SHP77 treated with DMSO at 0.1 percent for 48 hours (cell line): ENCODE data around the gene ALK.

ENCODE experiments used
- DNase-seq: peaks from one replicate; lab custom pipeline; 2025; lab: John Stamatoyannopoulos, UW

The ALK gene

DNA sequence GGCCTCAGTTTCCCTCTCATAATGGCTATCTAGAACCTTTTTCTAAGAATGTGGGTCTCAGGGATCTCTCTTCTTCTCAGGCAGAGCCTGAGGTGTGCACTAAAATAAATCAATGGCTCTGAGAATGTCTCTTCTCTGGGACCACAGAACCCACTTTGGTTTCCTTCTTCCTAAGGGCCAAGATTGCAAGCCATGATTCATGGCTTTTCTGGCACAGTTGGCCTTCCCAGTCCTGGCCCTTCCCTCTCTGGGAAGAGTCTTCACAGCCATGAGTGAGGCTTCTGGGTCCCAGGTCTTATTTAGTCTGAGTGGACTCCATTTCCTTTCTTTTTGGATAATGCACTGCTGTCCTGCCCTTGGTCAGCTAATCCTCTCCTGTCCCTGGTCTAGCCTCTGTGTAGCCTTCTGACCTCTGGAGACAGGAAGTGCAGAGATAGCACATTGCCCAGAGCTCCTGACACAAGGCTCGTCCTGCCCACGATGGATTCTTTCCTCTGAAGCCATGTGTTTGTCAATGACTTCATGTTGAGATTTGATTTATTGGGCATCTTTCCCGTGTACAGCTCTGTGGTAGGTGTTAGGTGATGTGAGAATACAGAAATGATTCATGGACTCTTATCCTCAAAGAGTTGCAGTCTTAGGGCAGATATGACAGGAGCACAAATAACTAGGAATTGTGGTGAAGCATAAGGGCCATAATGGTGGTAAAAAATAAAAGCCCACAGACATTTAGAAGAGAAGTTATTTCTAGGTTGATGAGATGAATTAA, 561.2 kb downstream of the ALK start:
- DNase-seq: no peak

DNA sequence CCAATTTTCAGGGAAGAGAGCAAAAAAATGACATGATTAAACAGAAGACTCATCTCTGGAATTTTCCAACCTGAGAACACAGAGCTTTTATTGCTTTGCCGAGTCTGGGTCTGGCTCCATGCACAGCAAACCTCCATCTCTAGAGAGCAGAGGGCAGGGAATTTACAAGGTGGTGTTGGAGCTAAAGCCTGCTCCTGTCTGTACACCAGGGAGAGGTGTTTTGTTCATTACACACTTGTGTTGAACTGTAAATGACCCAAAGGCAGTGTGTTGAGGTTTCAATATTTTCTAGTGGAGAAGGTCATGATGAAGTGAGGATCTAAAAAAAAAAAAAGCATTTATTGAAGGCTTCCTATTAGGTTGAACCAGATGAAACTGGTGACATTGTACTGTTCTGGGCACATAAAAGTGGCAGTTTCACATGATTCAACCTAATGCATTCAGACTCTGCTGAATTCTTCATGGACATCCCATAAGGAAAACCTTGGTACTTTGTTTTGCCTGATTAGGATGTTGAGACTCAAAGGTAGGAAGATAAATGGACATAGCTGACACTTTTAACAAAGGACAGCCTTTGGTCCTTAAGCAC, 567.9 kb downstream of the ALK start:
- no peak for DNase-seq

DNA sequence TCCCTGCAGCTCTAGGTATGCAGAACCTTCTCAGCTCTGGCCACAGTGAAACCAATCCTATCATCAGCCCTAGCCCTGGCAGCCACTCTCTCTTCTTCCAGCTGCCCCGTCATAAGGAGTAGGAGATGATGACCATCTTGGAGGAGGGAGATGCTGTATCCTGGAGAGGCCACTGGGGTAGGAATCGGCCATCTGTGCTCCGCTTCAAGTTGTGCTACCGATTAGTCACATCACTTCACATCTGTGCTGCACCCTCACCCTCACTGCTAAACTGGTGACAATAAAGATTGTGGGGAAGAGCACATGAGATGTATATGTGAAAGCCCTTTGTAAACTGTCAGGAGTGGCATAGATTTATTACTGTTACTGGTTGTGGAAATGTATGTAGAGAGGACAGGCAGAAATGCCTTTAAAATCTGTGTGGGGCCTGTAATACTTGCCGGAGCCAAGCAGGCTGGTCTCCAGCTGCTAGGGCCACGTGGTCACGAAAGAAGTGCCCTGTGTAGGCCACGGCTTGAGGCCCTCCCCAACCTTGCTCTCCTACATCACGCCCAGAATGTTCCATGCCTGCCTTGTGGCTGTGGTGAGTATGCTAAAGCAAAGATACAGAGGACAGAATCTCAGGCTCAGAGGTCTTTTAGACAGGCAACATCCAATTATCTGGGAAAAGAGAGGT, 569.3 kb downstream of the ALK start:
- DNase-seq: no peak

DNA sequence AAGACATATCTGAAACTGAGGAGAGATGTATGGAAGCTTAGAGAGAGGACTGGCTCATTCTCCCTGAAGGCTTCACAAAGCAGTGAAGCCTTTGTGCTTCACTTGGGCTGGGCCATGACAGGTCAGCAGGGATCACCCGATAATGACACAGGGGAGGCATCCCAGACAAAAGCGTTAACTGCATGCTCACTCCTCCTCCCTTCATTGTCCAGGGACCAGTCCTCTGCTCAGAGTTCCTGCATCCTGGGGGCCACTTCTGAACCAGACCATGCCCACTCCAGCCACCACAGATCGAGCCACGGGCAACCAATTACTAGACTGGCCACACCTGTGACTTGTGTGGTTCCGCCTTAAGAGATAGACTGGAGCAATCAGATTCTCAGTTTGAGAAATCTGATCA, 570.1 kb downstream of the ALK start:
- no peak for DNase-seq

DNA sequence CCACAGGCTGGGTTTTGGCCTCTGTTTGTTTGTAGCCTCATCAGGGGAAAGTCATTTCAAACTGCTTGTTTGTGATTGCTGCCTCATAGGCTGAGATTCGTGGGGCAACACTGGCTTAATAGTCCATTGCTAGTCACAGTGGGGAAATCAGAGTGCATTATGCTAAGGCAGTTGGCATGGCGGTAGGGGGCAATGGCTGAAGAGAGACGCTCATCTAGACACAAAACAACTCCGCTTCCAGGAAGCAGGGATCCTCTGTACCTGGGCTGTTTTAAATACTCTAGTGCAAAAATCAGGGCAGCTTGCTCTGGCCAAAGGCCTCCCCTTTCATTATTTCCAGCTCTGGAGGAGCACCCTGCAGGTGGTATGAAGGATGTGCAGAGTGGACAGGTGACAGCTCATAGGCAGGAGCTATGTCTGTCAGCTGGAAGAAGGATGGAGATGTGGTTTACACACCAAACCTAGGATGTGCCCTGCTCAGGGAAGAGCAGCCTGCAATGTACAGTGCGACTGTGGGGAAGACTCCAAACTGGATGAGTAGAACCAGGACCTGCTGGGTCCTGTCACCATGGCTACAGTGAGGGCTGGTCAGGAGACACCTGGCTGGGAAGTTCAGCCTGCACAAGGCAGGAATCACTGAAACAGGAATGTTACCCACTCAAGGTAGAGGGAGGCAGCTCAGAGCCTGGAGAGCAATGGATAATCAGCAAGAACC, 571.9 kb downstream of the ALK start:
- DNase-seq: no peak

DNA sequence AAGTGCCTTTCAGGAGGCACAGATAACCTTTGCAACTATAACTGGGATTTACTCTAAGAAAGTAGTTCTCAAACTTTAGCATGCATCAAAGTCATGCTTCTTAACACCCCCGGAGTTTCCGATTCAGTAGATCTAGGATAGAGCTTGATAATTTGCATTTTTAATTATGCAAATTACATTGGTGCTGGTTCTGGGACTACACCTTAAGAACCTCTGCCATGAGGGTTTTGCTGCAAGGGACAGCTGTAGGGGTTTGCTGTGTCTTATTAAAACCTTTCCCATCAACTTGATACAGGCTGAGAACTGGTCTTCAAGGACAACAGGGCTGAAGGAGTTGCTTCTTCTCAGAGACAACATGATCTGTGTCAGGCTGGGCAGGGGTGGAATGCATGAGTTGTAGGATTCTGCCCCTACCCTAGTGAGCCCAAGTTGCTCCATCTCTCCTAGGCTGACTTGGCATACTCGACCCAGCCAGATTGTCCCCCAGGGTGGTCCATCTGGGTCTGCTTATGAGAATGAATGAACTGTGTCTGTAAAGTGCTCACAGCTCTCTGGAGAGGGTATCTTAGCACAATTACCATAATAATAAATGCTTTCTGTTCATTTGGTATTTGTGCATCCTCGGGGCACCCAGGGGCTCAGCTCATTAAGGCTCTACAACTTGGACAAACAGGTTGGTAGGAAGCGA, 573.5 kb downstream of the ALK start:
- DNase-seq: no peak

DNA sequence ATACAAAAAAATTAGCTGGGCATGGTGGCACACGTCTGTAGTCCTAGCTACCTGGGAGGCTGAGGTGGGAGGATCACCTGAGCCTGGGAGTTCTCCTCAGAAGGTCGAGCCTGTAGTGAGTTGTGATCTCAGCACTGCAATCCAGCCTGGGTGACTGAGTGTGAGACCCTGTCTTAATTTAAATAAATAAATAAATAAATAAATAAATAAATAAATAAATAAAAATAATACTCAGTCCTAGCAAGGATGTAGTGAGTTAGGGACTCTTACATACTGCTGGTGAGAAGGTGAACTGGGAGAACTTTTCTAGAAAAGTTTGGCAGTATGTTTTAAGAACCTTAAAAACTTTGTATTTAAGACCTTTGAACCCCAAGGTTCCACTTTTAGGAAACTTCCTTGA, 576.1 kb downstream of the ALK start:
- DNase-seq: no peak

DNA sequence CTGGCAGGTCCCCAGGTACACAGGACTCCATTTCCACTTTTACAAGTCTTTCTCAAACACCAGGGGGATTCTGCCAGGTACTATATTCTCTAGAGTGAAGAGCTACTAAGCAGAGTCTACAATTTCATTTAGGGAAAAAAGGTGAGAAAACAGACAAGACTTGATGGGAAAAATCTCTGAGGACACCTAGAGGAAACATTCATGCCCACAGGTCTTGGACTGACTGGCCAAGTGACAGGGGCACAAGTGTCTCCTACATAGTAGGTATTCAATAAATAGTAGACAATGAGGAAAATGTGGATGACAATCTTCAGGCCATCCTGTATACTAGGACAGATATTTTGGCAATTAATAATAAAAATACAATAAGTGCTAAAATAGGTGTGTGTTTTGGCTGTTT, 577.6 kb downstream of the ALK start:
- DNase-seq: no peak

DNA sequence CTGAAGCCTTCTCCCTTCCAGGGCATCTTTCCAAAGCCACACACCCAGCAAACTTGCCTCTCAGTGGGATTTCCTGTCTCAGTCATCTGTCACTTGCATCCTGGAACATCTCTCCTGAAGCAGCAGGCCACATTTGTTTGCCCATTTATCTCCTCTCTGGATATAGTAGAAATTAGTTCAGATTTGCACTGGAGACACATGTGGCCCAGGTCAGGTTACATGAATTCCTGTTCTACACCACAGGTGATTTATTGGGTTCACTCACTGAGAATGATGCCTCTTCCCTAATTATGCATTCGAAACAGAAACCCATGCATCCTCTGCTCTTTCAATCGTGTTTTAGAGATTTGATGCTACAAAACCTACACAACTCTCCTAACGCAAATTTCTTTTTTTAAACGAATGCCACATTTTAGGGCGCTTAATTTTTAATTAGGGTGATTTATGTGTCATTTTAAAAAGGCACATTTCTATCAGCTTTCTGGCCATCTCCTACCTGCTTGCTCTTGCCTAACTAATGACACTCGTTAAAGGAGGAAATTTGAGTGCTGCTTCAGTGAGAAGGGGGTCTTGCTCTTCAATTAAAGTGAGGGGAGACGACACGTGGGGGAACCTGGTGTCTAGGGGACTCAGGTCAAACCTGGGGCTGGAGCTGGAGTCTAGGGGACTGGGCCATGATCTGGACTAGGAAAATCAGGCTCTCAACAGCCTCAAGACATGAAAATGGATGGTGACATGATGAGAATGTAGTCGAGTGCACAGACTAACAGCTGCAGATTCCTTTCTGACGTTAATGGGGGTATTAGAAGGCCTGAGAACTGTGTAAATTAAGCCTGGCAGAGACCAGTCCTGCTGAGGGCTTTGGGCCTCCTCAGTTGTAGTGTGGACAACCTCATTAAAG, 584.8 kb downstream of the ALK start:
- DNase-seq: no peak

DNA sequence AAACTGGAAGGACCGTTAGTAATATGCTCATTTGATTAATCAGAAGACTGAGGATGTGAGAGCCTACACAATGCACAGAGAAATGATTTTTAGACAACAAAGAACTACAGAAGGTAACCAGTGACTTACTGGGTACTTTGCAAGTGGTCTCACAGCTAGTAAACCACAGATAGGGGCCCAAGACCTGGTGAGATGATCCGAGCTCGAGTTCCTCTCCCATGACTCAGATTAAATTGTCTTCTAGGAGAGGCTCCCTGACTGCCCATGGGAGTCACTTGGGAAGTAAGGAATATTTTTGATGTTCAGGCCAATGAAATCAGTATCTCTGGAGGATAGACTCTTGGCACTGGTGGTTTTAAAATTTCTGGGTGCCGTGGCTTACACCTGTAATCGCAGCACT, 586.0 kb downstream of the ALK start:
- DNase-seq: no peak

DNA sequence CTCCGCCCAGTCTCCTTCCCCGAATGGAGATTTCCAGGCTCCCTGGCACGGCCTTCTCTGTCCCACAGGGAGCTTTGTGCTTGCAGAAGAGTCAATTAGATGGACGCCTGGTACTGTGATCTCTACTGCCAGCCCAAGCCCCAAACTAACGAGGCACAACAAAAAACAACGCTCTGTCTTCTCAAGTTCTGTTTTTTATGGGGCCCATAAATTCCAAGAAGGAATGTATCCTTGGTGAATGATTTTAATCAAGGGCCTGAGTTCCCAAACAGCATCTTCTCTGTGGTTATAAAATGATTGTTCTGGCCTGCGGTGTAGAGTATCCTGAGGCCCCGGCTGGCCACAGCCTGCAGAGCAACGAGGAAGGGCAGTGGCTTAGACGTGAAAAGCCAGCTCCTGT, 586.7 kb downstream of the ALK start:
- no peak for DNase-seq

DNA sequence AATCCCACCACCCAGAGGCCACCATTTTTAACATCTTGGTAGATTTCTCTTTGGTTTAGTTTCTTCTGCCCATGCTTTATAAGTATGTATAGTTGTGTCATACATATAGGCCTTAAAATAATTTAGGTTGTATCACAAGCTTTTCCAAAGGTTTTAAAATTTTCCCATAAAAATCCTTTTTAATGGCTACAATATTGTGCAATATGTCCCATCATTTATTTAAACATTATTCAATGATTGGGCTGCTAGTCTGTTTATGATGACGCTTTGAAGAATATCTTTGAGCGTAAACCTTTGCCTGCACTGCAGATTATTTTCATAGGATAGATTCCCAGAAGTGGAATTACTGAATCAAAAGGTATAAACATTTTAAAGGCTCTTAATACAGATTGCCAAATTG, 588.8 kb downstream of the ALK start:
- no peak for DNase-seq

DNA sequence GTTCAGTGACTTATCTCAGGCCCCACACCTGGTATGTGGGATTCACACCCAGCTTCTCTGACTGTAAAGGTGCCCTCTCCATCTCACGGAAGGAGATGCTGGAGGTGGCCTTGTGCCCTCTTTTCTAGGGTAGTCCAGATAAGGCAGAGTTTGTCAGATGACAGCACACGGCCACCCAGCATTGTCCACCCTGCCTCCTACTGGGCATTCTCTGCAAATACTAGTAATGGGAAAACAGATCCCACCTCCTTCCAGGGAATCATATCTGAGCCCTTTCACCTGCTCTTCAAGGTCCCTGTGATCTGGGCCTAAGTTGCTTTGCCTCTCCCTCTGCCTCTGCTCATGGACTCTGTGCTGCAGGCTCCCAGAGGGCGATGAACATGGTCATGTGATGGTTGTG, 591.5 kb downstream of the ALK start:
- DNase-seq: no peak

DNA sequence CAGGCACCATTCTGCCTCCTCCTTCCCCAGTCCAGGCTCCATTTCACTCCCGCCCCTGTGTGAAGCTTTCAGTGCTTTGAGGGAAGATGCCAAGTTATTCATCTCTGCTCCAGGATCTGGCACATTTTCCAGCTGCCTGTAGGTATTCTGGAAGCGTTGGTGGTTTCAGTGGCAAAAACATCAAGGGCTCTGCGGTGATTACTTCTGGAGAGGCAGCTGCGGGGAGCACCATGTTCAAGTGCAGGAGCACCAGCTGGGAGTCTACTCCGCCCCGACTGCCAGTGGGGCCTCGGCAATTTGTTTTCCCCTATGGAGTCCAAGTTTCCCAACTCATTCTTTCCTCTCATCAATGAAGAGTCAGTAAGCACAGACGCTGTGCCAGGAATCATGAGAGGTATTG, 594.5 kb downstream of the ALK start:
- DNase-seq: no peak

DNA sequence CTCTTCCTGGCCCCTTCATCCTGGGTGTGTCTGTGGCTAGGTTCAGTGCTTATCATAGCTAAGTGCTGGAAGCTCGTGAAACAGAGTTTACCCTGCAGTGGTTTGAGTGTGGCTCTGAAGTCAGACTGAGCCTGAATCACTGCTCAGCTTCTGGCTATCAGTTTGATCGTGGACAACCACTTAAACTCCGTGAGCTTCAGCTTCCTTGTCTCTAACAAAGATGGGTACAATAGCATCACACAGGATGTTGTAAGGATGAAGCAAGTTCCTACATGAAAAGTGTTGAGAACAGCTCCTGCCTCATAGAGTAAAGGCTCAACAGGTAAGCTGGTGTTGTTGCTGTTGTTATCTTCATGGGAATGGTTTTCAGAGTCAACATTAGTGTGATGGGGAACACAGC, 595.8 kb downstream of the ALK start:
- DNase-seq: no peak

DNA sequence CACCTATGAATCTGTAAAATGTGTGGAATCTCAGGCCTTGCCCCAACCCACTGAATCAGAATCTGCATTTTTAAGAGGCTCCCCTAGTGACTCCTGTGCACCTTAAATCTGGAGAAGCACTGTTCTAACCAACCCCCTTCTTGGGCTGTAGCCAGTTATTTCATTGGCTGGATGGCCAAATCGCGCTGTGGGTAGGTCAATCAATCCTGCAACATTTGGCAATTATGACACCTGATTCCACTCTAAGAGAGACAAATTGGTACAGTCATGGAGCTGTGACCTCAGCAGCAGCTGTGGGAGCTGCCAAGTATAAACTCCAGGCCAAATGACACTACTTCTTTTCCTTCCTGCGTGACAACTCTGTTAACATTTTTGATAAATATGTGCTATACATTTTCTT, 597.4 kb downstream of the ALK start:
- no peak for DNase-seq

DNA sequence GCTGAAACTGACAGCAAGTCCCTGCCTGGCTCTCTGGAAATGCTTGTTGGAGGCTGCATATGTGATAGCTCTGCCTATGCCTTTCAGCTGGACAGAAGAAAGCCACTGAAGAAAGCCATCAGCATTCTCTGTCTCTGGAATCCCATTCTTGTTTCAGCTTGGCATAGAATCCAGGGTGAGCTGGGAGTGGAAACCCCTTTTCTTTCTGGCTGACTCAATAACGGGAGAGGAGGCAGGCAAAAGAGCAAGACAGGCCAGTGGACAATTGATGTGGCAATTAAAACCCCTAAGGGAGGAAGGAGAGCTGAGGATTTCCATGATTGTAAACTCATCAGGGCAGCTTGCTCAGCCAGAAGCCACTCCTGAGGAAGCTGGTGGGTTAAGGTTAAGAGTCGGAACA, 598.1 kb downstream of the ALK start:
- DNase-seq: no peak

DNA sequence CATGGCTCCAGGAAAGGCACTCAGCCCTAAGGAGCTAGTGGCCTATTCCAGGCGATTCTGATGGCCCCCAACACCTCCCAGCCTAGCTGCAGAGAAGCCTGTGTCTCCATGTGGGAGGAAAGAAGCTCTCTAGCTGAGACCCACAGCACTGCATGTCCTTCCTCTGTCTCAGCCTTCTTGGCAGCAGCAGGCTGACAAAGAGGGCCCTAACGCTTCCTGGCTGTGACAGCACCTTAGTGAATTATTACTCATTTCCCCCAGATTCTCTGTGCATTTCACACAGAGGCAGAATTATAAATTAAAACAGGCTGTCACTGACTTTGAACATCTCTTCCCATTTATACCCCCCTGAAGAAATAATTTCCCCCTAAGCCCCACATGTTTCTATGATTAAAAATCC, 599.4 kb downstream of the ALK start:
- DNase-seq: no peak

DNA sequence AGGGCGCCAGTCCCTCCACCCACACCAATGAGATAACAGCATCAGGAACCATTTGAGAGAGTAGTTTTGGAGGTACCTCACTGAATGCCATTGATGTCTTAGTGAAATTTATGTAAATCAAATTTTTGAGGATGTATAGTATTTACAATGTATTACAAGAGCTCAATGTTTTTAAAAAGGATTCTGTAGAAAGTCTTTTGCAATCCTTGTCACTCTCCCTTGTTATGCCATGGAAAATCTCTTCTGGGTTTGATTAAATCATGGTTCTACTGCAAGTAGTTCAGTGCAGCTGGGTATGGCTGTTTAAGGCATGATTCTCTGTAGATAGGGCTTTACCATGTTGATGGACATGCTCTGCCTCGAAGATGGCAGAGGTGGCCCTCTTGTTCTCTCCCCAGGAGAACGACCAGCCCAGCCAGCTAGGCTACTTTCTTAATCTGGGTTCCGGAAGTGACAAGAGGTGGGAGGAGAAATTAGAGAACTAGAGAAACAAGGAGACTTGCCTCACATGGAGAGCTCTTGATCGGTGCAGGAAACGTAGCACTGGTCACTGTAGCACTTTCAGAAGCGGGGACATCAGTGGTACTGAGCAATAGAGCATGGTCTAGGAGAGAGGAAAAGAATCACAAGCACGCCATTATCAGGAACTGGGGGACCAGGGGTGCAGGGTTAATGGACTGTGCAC, 603.4 kb downstream of the ALK start:
- DNase-seq: no peak

DNA sequence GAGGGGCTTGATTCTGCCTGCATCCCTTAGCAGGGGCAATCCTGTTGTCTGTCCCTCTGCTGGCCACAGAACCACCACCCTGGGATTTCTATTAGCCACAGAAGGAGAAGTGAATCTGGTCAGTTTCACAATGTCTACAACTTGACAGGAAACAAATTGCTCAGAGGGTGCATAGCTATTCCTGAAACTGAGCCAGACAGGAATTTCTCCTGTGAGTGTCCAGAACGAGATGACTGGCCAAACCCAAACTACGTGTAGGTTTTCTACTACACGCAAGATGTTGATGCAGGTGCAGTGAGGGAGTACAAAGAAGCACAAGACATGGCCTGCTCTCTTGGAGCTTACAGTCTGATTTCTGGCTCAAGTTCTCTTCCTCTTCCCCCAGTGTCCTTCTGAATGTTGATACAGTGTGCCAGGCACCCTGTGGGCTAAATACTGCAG, 604.3 kb downstream of the ALK start:
- DNase-seq: no peak
